Esophagus muscularis mucosa (tissue), 4 donors: Measurements from ENCODE around the gene MMP17. TPM values are rescaled to one million over a fixed set of nuclear protein-coding genes. Genes with fewer than 3 reads are reported as not detected.

Experiments used
- DNase-seq: peaks from one replicate; pipeline ENCODE4 v3.0.0-alpha.2; 2017; ENCODE audit errors: extremely low spot score
- H3K27ac ChIP-seq, 4 donors: fragments of 200-600 bp; sonication (generic); replicated peaks in 1 of 4; 1 replicate in 3 of 4; 2 replicates in 1 of 4; pipeline ENCODE4 v1.5.1; 2016 to 2019; ENCODE audit warnings: mild to moderate bottlenecking in 1 of 4
- H3K27me3 ChIP-seq, 4 donors: fragments of 200-600 bp; sonication (generic); one replicate each; pipeline versions ENCODE4 v1.5.1 to v1.6.0; 2016 to 2019
- H3K36me3 ChIP-seq, 4 donors: fragments of 200-600 bp; sonication (generic); one replicate each; pipeline ENCODE4 v1.5.1; 2016 to 2019
- H3K4me1 ChIP-seq, 4 donors: fragments of 200-600 bp; sonication (generic); one replicate each; pipeline ENCODE4 v1.5.1; 2016 to 2019
- H3K4me3 ChIP-seq, 4 donors: fragments of 200-600 bp; sonication (generic); 1 replicate in 2 of 4; 2 replicates in 2 of 4; pipeline ENCODE4 v1.5.1; 2016 to 2019; ENCODE audit warnings: mild to moderate bottlenecking in 4 of 4, moderate library complexity in 1 of 4
- H3K9me3 ChIP-seq, 4 donors: fragments of 200-600 bp; sonication (generic); 1 replicate in 3 of 4; 2 replicates in 1 of 4; pipeline ENCODE4 v1.5.1; 2016 to 2019
- EP300 ChIP-seq: sonication (generic); formaldehyde crosslinking; IDR thresholded peaks from one replicate; pipeline ENCODE4 v1.6.1; 2017; ENCODE audit warnings: antibody characterized with exemption
- POLR2A ChIP-seq: fragments of 450-650 bp; IDR thresholded peaks from one replicate; pipeline ENCODE4 v1.6.1; 2017; ENCODE audit warnings: antibody characterized with exemption, moderate library complexity, mild to moderate bottlenecking, low read depth
- POLR2AphosphoS5 ChIP-seq, 2 donors: sonication (generic); formaldehyde crosslinking; IDR thresholded peaks; one replicate each; pipeline ENCODE4 v1.6.1; 2017; ENCODE audit warnings: antibody characterized with exemption in 2 of 2
- WGBS: methylation state at CpG from one replicate; pipeline ENCODE4 v1.1.5; 2018; 5-methylcytosine and 5-hydroxymethylcytosine counted together
- intact Hi-C: fragments of 100-400 bp; cut with DNase I; formaldehyde crosslinking; loops from one replicate; pipeline ENCODE4 v1.15.1; 2023
- total RNA-seq, 4 donors: library from RNA; depleted of rRNA; stranded (reverse); fragments of >200 nt; gene quantifications; one replicate each; pipeline versions ENCODE4 v1.1.0 to v1.2.1, GENCODE V29; 2016
- TF ChIP-seq, protein P1 (sequence below), 3 experiments: fragments of 200-600 bp in 2 of 3; fragments of 450-650 bp in 1 of 3; sonication (generic) in 2 of 3; IDR thresholded peaks; one replicate each; pipeline ENCODE4 v1.5.1; 2017 to 2019; ENCODE audit warnings: antibody characterized with exemption in 3 of 3, mild to moderate bottlenecking in 2 of 3, moderate library complexity in 1 of 3

The MMP17 gene
- total RNA-seq, 4 donors from 2014 or later: 2.5 to 5.8 (median 5.1) TPM

DNA sequence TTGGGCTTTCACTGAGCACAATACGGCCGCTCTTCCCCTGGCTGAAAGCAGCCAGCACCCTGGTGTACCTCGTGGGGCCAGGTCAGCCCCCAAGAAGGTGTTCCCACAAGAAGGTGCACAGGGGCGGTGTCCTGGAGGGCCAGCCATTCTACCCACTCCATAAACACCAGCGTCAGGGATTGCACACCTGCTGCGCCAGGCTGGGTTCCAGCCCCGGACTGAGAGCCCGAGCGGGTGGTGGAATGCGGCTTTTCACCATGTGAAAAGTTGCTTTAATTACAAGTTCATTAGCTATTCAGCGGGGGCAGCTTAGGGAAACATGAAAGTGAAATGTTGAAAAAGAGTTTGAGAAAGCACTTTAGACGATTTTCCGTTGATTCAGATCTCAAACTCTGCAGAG is 17.5 kb upstream of the MMP17 start:
- DNase-seq: no peak
- peaks cover 0 to 2% (median 0%) of the 10 kb centered on the region in 4 donors for H3K27me3 ChIP-seq
- WGBS: 78% methylated on average over 9 of the region's 13 CpGs
- no peak overlapping the region for H3K27ac ChIP-seq
- no peaks in the 10 kb centered on the region for H3K4me1 ChIP-seq
- no peak overlapping the region for H3K4me3 ChIP-seq
- intact Hi-C loops: no loop called here
- no peaks in the 10 kb centered on the region for H3K36me3 ChIP-seq
- TF ChIP-seq EP300 (no peak), POLR2AphosphoS5 (IDR thresholded peaks at IDR 0.05) (no peak), POLR2A (no peak)
- TF ChIP-seq, protein P1, sequence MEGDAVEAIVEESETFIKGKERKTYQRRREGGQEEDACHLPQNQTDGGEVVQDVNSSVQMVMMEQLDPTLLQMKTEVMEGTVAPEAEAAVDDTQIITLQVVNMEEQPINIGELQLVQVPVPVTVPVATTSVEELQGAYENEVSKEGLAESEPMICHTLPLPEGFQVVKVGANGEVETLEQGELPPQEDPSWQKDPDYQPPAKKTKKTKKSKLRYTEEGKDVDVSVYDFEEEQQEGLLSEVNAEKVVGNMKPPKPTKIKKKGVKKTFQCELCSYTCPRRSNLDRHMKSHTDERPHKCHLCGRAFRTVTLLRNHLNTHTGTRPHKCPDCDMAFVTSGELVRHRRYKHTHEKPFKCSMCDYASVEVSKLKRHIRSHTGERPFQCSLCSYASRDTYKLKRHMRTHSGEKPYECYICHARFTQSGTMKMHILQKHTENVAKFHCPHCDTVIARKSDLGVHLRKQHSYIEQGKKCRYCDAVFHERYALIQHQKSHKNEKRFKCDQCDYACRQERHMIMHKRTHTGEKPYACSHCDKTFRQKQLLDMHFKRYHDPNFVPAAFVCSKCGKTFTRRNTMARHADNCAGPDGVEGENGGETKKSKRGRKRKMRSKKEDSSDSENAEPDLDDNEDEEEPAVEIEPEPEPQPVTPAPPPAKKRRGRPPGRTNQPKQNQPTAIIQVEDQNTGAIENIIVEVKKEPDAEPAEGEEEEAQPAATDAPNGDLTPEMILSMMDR (IDR thresholded peaks at IDR 0.05): no peak
- H3K9me3 ChIP-seq: peaks cover 0 to 7% (median 0%) of the 10 kb centered on the region in 4 donors

DNA sequence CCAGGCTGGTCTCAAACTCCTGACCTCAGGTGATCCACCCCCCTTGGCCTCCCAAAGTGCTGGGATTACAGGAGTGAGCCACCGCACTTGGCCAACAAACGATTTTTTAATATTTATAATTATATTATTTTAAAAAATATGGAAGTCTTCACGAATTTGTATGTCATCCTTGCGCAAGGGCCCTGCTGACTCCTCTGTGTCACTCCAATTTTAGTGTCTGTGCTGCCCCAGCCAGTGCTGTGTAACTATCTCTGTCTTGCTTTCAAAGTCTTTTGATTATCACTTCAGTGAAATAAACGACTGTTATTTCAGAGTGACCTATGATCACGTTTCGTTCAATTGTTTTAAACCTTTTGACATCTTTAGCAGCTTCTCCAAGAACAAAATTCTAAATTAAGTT is 13.1 kb upstream of the MMP17 start:
- TF ChIP-seq POLR2AphosphoS5 (IDR thresholded peaks at IDR 0.05): no peak
- TF ChIP-seq, protein P1 (IDR thresholded peaks at IDR 0.05): no peak
- no peak for TF ChIP-seq EP300
- no peak for TF ChIP-seq POLR2A
- H3K27me3 ChIP-seq: peaks cover 0 to 6% (median 0%) of the 10 kb centered on the region in 4 donors
- no peak for DNase-seq
- H3K4me3 ChIP-seq: no peak overlapping the region
- H3K27ac ChIP-seq: no peak overlapping the region
- H3K9me3 ChIP-seq: peaks cover 0 to 7% (median 0%) of the 10 kb centered on the region in 4 donors
- no peaks in the 10 kb centered on the region for H3K36me3 ChIP-seq
- H3K4me1 ChIP-seq: no peaks in the 10 kb centered on the region
- 79% methylated on average over 7 of the region's 7 CpGs for whole genome bisulfite sequencing
- intact Hi-C loops: no loop called here

DNA sequence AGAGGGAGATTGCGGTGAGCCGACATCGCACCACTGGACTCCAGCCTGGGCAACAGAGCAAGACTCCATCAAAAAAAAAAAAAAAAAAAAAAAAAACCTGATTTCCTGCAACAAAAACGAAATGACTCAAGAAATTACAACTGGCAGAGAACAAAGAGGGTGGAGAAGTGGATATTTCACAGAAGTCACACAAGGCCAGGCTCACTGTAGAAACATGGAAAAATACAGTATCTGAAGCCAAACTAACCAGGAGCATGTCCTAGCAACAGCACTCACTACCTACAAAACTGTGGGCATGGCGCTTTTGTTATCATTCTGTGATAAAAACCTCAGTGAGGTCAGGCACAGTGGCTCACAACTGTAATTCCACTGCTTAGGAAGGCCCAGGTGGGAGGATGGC is 11.7 kb upstream of the MMP17 start:
- no peak overlapping the region for H3K4me3 ChIP-seq
- peaks cover 0 to 12% (median 0%) of the 10 kb centered on the region in 4 donors for H3K27me3 ChIP-seq
- WGBS: 81% methylated on average over 5 of the region's 5 CpGs
- DNase-seq: no peak
- no peak overlapping the region for H3K27ac ChIP-seq
- no peaks in the 10 kb centered on the region for H3K36me3 ChIP-seq
- TF ChIP-seq, protein P1 (IDR thresholded peaks at IDR 0.05): no peak
- TF ChIP-seq EP300 (no peak), POLR2AphosphoS5 (IDR thresholded peaks at IDR 0.05) (no peak), POLR2A (no peak)
- no peaks in the 10 kb centered on the region for H3K4me1 ChIP-seq
- intact Hi-C loops: no loop called here
- H3K9me3 ChIP-seq: peaks cover 0 to 7% (median 0%) of the 10 kb centered on the region in 4 donors

DNA sequence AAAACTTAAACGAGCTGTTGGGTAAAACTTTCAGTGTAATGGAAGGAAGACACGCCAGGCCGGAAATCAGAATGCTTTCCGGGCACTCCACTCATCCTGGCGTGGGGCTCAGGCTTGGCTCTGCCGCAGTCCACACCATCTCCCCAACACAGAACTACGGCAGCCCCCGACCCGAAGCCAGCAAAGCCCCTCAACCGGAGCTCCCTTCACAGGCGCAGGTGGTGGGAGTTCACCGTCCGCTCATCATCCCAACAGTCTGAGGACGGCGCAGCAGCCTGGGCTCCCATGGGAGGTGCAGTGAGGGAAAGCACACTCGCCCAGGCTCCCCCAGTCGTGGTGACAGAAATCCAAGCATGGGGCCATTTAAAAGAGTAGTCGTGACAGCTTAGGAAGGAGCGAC is 11.0 kb upstream of the MMP17 start:
- DNase-seq: no peak
- Histone ChIP-seq H3K27me3 (peaks cover 0 to 19% (median 0%) of the 10 kb centered on the region in 4 donors), H3K36me3 (no peaks in the 10 kb centered on the region), H3K4me3 (no peak overlapping the region), H3K27ac (no peak overlapping the region), H3K9me3 (peaks cover 0 to 7% (median 0%) of the 10 kb centered on the region in 4 donors), H3K4me1 (no peaks in the 10 kb centered on the region)
- TF ChIP-seq POLR2AphosphoS5 (IDR thresholded peaks at IDR 0.05) (no peak), POLR2A (no peak)
- TF ChIP-seq, protein P1 (IDR thresholded peaks at IDR 0.05): no peak
- intact Hi-C loops: no loop called here
- 89% methylated on average over 16 of the region's 19 CpGs for WGBS
